B cell (primary cell): ENCODE measurements around the gene ARMC9. TPM values are rescaled to one million over a fixed set of nuclear protein-coding genes. Genes with fewer than 3 reads are reported as not detected.
"Not testable (repeated sequence)": the region's sequence is repeated elsewhere in the genome, so short reads cannot be mapped to it uniquely, and the experiment has no call there.

ENCODE experiments used
- ATAC-seq: fragments of 200-7000 bp; cut with Tn5 transposase; one replicate; pipeline ENCODE4 v1.10.0; 2021; ENCODE audit warnings: low read depth, mild to moderate bottlenecking, moderate number of reproducible peaks, moderate library complexity
- CTCF ChIA-PET: fragments of 350-600 bp; sonication (Branson Sonifier 250); formaldehyde crosslinking; loops from one replicate; lab custom pipeline; 2021; ENCODE audit warnings: antibody characterized with exemption, inconsistent platforms; lab: Charles Lee
- POLR2A ChIA-PET: fragments of 350-600 bp; sonication (Branson Sonifier 250); formaldehyde crosslinking; loops from one replicate; lab custom pipeline; 2021; ENCODE audit warnings: antibody characterized with exemption; lab: Charles Lee
- DNase-seq: peaks from one replicate; pipeline ENCODE4 v3.0.0; 2013
- H2AFZ ChIP-seq: 2 replicates; pipeline ENCODE4 v1.6.1; 2012; ENCODE audit warnings: mild to moderate bottlenecking, low read depth, low read length; ENCODE audit not compliant: insufficient read depth, poor library complexity, severe bottlenecking
- H3K27ac ChIP-seq, 2 donors: 1 replicate in 1 of 2; 2 replicates in 1 of 2; pipeline ENCODE4 v1.5.1; 2012 to 2013; ENCODE audit warnings: low read length in 2 of 2, mild to moderate bottlenecking in 2 of 2, moderate library complexity in 1 of 2
- H3K27me3 ChIP-seq, 4 experiments: fragments of 200-600 bp in 1 of 4; sonication (generic) in 1 of 4; replicated peaks in 1 of 4; 1 replicate in 2 of 4; 2 replicates in 2 of 4; pipeline versions ENCODE4 v1.6.1 to v1.7.0; 2013 to 2016; ENCODE audit warnings: low read length in 3 of 4, mild to moderate bottlenecking in 2 of 4, mixed read lengths in 1 of 4, moderate library complexity in 1 of 4; ENCODE audit not compliant: insufficient read depth in 4 of 4, control insufficient read depth in 3 of 4; ENCODE audit errors: control extremely low read depth in 1 of 4
- H3K36me3 ChIP-seq, 2 experiments: replicated peaks in 1 of 2; 1 replicate in 1 of 2; 2 replicates in 1 of 2; pipeline versions ENCODE4 v1.6.1 to v1.7.1; 2013; ENCODE audit warnings: low read length in 1 of 2; ENCODE audit not compliant: insufficient read depth in 2 of 2, control insufficient read depth in 1 of 2; ENCODE audit errors: control extremely low read depth in 1 of 2, extremely low read depth in 1 of 2
- H3K4me1 ChIP-seq, 2 donors: fragments of 200-600 bp in 1 of 2; sonication (generic) in 1 of 2; 1 replicate in 1 of 2; 2 replicates in 1 of 2; pipeline versions ENCODE4 v1.5.1 to v1.6.1; 2013 to 2017; ENCODE audit warnings: low read length in 2 of 2; ENCODE audit not compliant: control insufficient read depth in 2 of 2, insufficient read depth in 2 of 2
- H3K4me2 ChIP-seq: replicated peaks from 2 replicates; pipeline ENCODE3; 2012; ENCODE audit warnings: mild to moderate bottlenecking, low read depth, low read length; ENCODE audit not compliant: poor library complexity, severe bottlenecking
- H3K4me3 ChIP-seq, 5 experiments: fragments of 200-600 bp in 1 of 5; sonication (generic) in 1 of 5; 1 replicate in 3 of 5; 2 replicates in 2 of 5; pipeline versions ENCODE4 v1.5.1 to v1.7.0; 2011 to 2016; ENCODE audit warnings: low read length in 4 of 5, mild to moderate bottlenecking in 4 of 5, low read depth in 2 of 5, control low read depth in 1 of 5, moderate library complexity in 1 of 5; ENCODE audit not compliant: insufficient read depth in 1 of 5; ENCODE audit errors: control extremely low read depth in 1 of 5, extremely low read depth in 1 of 5
- H3K79me2 ChIP-seq: fragments of 200-600 bp; sonication (generic); one replicate; pipeline ENCODE4 v1.6.0; 2016; ENCODE audit warnings: low read length; ENCODE audit not compliant: control insufficient read depth, insufficient read depth
- H3K9ac ChIP-seq: fragments of 200-600 bp; sonication (generic); 2 replicates; pipeline ENCODE4 v1.6.1; 2017; ENCODE audit warnings: mild to moderate bottlenecking, low read length, moderate library complexity
- H3K9me3 ChIP-seq, 3 donors: one replicate each; pipeline versions ENCODE4 v1.6.1 to v1.7.1; 2013; ENCODE audit warnings: low read length in 2 of 3; ENCODE audit not compliant: control insufficient read depth in 2 of 3, insufficient read depth in 1 of 3; ENCODE audit errors: control extremely low read depth in 1 of 3
- H4K20me1 ChIP-seq: 2 replicates; pipeline ENCODE4 v1.6.0; 2012; ENCODE audit warnings: mild to moderate bottlenecking, low read length; ENCODE audit not compliant: insufficient read depth, control insufficient read depth, poor library complexity, severe bottlenecking
- H3K27ac Mint-ChIP-seq: one replicate; pipeline ENCODE4 v1.8.0; 2021; ENCODE audit warnings: mixed read lengths
- H3K27me3 Mint-ChIP-seq: one replicate; pipeline ENCODE4 v1.8.0; 2021; ENCODE audit warnings: mixed read lengths
- H3K4me1 Mint-ChIP-seq: one replicate; pipeline ENCODE4 v1.8.0; 2021; ENCODE audit warnings: mixed read lengths
- H3K4me3 Mint-ChIP-seq: one replicate; pipeline ENCODE4 v1.8.0; 2021; ENCODE audit warnings: mixed read lengths
- H3K9me3 Mint-ChIP-seq: one replicate; pipeline ENCODE4 v1.8.0; 2022; ENCODE audit warnings: mixed read lengths; ENCODE audit not compliant: insufficient read depth
- EZH2 ChIP-seq: IDR thresholded peaks from 2 replicates; pipeline ENCODE4 v1.6.1; 2012; ENCODE audit warnings: borderline replicate concordance, low read depth, mild to moderate bottlenecking, moderate library complexity, low read length; ENCODE audit not compliant: insufficient read depth, poor library complexity, severe bottlenecking
- WGBS: methylation state at CpG from one replicate; pipeline ENCODE4 v1.1.5; 2013; ENCODE audit warnings: missing lambda C conversion rate; ENCODE audit not compliant: insufficient coverage; 5-methylcytosine and 5-hydroxymethylcytosine counted together
- intact Hi-C: fragments of 100-400 bp; cut with micrococcal nuclease; formaldehyde crosslinking; loops from one replicate; pipeline ENCODE4 v1.10.0; 2022
- polyA plus RNA-seq: library from polyadenylated mRNA; depleted of rRNA; stranded (reverse); fragments of >200 nt; gene quantifications from 2 replicates; pipeline ENCODE4 v1.2.3, GENCODE V29; 2012
- total RNA-seq, 2 donors: library from RNA; stranded (reverse); fragments of 120-200 nt in 1 of 2; gene quantifications; 1 replicate in 1 of 2; 2 replicates in 1 of 2; pipeline versions ENCODE4 v1.2.3 to v1.2.4, GENCODE V29; 2013 to 2022
- TF ChIP-seq, protein P1 (sequence below): fragments of 200-600 bp; IDR thresholded peaks from one replicate; pipeline ENCODE4 v1.8.0; 2022; ENCODE audit warnings: antibody characterized with exemption, mild to moderate bottlenecking

The ARMC9 gene
- total and polyA plus RNA-seq, 2 donors (not counting 1 experiment from before 2014, with no cell fraction given): 0.40 to 5.4 TPM

DNA sequence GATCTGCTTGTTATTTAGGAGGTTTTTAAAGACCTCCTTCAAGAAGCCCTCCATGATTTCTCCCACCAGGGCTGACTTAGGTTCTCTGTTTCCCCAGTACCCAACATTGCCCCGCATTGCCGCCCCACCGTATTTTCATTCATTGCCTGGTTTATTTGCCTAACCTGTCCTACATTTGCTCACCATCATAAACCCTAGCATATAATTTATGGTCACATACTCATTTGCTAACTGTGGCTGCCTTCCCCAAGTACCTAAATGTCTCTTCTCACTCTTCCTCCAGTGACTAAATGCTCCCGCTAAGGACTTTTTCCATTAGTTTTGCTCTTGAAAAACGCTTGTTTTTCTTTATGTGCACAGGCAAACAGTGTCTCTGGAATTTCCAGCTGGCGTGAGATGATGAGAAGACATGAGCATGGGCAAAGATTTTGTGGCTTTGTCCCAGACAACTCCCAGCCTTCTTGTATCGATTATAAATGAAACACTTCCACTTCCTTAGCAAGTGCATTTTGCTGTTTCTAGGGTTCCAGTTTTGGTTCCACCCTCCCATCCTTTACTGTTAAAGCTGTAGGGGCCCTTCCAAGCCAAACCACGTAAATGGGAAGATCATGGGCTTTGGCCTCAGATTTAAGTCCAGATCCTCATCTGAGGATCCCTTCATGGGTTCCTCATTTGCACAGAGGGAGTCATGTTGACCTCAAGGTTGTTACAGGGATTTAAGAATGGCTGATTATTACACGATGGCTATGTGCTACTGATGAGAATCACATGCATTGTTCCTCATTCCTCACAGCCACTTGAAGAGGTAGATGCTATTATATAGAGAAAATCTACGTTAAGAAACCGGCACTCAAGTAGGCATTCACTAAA is 21.0 kb upstream of the ARMC9 start:
- H2AFZ ChIP-seq: no peak overlapping the region
- H3K9ac ChIP-seq: no peak overlapping the region
- Mint-ChIP-seq H3K27ac (no peak overlapping the region), H3K27me3 (no peaks in the 10 kb centered on the region), H3K4me1 (peaks cover 22% of the 10 kb centered on the region), H3K9me3 (no peaks in the 10 kb centered on the region), H3K4me3 (no peak overlapping the region)
- peaks cover 0 to 9% of the 10 kb centered on the region in 2 experiments for H3K36me3 ChIP-seq
- H3K27ac ChIP-seq: no peak overlapping the region
- H3K4me1 ChIP-seq: peaks cover 12 to 23% of the 10 kb centered on the region in 2 donors
- H3K4me3 ChIP-seq: no peak overlapping the region
- TF ChIP-seq EZH2: no peak
- TF ChIP-seq, protein P1, sequence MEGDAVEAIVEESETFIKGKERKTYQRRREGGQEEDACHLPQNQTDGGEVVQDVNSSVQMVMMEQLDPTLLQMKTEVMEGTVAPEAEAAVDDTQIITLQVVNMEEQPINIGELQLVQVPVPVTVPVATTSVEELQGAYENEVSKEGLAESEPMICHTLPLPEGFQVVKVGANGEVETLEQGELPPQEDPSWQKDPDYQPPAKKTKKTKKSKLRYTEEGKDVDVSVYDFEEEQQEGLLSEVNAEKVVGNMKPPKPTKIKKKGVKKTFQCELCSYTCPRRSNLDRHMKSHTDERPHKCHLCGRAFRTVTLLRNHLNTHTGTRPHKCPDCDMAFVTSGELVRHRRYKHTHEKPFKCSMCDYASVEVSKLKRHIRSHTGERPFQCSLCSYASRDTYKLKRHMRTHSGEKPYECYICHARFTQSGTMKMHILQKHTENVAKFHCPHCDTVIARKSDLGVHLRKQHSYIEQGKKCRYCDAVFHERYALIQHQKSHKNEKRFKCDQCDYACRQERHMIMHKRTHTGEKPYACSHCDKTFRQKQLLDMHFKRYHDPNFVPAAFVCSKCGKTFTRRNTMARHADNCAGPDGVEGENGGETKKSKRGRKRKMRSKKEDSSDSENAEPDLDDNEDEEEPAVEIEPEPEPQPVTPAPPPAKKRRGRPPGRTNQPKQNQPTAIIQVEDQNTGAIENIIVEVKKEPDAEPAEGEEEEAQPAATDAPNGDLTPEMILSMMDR: no peak
- H3K9me3 ChIP-seq: no peaks in the 10 kb centered on the region
- ATAC-seq: no peak
- CTCF ChIA-PET: no interaction called here
- H4K20me1 ChIP-seq: no peaks in the 10 kb centered on the region
- intact Hi-C loops: no loop called here
- no peaks in the 10 kb centered on the region for H3K27me3 ChIP-seq
- no peak overlapping the region for H3K4me2 ChIP-seq
- DNase-seq: no peak
- POLR2A ChIA-PET: no interaction called here
- no peaks in the 10 kb centered on the region for H3K79me2 ChIP-seq
- WGBS: 89% methylated on average over 8 of the region's 11 CpGs

DNA sequence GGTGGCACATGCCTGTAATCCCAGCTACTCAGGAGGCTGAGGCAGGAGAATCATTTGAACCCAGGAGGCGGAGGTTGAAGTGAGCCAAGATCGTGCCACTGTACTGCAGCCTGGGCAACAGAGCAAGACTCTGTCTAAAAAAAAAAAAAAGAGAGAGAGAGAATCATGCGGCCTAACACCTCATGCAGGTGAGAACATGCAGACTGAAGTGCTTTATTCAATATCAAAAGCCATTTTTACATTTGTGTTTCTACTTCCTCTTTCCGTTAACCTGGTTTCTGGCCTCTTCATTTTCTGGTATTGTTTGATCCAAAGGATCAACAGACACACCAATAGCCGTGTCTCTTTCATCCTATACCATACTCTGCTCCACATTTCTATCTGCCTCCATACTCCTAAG is 19.6 kb upstream of the ARMC9 start:
- ATAC-seq, intact Hi-C loops, H3K4me3 Mint-ChIP-seq, H3K4me3 ChIP-seq, H3K9me3 Mint-ChIP-seq, H3K9me3 ChIP-seq, CTCF ChIA-PET, H4K20me1 ChIP-seq, H3K9ac ChIP-seq, H3K27me3 ChIP-seq, H2AFZ ChIP-seq, DNase-seq, H3K27me3 Mint-ChIP-seq, H3K27ac ChIP-seq, H3K4me2 ChIP-seq, H3K79me2 ChIP-seq, POLR2A ChIA-PET, H3K36me3 ChIP-seq, H3K27ac Mint-ChIP-seq: not testable (repeated sequence)
- peaks cover 12 to 24% of the 10 kb centered on the region in 2 donors for H3K4me1 ChIP-seq
- peaks cover 28% of the 10 kb centered on the region for H3K4me1 Mint-ChIP-seq
- 57% methylated on average over 3 of the region's 5 CpGs for WGBS
